Activated effector memory CD4-positive, alpha-beta T cell treated with Interleukin-2 at 50 U/mL for 16 hours (primary cell): ENCODE data around the gene CIAO2B.
A peak's percentile ranks its signal among the peaks of the same experiment; 100 is the strongest.
"Not testable (repeated sequence)": the region's sequence is repeated elsewhere in the genome, so short reads cannot be mapped to it uniquely, and the experiment has no call there.

Source experiments
- DNase-seq: peaks from one replicate; pipeline ENCODE4 v3.0.0-alpha.2; 2020

Gene CIAO2B

GRCh38 chr16:66934138-66934838, at the start of gene CIAO2B:
Gene CIAO2B, minus strand, starts transcription at chr16:66934402. Its CDS starts 38 bp downstream, at chr16:66934364.
- DNase-seq: peak; percentile 83

DNA sequence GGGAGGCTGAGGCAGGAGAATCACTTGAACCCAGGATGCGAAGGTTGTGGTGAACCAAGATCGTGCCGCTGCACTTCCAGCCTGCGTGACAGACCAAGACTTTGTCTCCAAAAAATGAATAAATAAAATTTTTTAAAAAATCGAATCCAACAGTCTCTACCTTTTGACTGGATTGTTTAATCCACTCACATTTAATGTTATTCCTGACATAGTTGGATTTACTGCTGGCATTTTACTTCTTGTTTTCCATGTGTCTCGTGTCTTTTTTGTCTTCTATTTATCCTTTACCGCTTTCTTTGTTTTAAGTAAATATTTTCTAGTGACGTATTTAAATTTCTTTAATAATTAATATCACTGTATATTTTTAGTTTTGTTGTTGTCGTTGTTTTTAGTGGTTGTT, 48.8 kb upstream of the CIAO2B start:
- DNase-seq: no peak

DNA sequence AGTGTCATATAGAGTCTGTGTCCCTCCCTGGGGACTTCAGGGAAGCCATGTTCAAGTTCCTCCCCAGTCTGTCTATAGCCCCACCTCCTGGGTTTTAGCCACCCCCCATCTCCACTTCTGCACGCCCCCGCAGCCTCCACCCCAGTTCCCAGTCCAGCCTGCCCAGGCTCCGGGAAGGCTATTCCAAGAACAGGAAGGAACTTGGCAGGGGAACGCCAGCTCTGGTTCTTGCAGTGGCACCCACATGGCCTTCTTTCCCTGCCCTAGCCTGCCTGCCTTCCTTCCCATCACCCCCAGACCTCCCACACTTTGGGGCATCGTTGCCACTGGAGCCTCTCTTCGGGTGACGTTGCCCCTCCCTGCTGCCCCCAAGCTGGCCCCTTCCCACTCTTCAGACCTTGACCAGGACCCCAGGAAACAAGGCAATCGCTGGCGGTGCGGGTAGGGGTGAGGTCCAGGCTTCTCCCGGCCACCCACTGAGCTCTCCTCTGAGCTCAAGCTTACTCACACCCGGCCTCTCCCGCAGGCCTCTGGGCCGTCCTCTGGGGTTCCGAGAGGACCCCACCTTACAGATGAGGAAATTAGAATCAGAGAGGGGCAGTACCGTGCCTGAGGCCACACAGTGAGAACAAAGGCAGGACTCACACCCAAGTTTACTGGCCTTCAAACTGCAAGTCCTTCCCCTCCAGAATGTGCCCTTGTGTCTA, 45.0 kb upstream of the CIAO2B start:
- DNase-seq: no peak

DNA sequence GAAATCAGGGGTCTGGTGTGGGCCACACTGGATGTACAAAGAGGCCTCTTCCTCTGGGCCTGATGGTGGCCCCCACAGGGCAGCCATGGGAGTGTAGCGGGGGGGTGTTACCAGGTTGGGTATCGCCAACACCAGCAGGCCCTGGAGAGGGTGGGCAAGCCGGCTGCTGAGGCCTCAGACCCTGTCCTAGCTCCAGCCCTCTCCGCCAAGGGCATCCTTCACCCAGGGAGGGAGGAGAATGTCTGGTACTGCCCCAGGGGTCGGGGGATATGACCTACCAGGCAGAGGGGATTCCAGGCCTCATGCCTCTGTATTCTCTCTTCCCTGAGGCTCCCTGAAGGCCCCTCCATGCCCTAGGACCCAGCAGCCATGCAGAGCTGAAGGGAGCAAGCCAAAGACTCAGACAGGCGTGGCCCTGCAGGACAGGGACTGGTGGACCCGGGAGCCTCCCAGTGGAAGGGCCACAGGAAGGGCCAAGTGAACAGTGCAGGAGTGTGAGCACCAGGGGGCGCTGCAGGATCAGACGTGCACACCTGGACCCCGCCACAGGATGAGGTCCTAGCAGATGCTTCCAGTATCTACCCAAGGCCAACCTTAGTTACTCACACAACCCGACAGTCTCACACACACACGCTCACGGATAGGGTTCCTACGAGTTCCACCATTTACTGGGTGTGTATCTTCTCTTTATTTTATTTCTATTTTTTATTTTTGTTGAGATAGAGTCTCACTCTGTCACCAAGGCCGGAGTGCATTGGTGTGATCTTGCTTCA, 43.3 kb upstream of the CIAO2B start:
- peak; percentile 77 for DNase-seq

- no peak for DNase-seq
Observed at GRCh38 chr16:66976746-66977145, 42.5 kb upstream of the CIAO2B start.

DNA sequence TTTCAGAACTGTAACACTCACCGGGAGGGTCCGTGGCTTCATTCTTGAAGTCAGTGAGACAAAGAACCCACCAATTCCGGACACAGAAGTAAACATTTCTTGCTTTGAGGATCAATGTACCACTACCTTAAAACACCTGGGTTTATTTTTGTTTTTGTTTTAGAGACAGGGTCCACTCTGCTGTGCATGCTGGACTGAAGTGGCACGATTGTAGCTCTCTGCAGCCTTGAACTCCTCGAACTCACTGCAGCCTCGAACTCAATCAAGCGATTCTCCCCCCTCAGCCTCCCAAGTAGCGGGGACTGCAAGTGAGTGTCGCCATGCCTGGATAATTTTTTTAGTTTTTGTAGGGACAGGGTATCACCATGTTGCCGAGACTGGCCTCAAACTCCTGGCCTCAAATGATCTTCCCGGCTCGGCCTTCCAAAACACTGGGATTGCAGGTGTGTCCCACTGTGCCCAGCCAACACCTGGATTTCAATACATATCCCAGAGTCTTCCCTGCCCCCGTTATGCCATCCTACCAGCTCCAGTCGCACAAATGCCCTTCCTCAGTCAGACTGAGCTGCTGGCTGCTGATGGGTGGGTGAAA, 41.2 kb upstream of the CIAO2B start:
- DNase-seq: no peak

- DNase-seq: peak; percentile 19
Observed at GRCh38 chr16:66974932-66975246, 40.7 kb upstream of the CIAO2B start.

DNA sequence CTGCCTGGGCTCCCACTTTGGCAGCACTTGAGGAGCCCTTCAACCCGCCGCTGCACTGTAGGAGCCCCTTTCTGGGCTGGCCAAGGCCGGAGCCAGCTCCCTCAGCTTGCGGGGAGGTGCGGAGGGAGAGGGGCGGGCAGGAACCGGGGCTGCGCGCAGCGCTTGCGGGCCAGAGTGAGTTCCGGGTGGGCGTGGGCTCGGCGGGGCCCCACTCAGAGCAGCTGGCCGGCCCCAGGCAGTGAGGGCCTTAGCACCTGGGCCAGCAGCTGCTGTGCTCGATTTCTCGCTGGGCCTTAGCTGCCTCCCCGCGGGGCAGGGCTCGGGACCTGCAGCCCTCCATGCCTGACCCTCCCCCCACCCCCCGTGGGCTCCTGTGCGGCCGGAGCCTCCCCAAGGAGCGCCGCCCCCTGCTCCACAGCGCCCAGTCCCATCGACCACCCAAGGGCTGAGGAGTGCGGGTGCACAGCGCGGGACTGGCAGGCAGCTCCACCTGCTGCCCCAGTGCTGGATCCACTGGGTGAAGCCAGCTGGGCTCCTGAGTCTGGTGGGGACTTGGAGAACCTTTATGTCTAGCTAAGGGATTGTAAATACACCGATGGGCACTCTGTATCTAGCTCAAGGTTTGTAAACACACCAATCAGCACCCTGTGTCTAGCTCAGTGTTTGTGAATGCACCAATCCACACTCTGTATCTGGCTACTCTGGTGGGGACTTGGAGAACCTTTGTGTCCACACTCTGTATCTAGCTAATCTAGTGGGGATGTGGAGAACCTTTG, 40.1 kb upstream of the CIAO2B start:
- not testable (repeated sequence) for DNase-seq

GRCh38 chr16:66973716-66974115, 39.5 kb upstream of the CIAO2B start:
- no peak for DNase-seq

- no peak for DNase-seq
Observed at GRCh38 chr16:66972983-66973382, 38.8 kb upstream of the CIAO2B start.

DNA sequence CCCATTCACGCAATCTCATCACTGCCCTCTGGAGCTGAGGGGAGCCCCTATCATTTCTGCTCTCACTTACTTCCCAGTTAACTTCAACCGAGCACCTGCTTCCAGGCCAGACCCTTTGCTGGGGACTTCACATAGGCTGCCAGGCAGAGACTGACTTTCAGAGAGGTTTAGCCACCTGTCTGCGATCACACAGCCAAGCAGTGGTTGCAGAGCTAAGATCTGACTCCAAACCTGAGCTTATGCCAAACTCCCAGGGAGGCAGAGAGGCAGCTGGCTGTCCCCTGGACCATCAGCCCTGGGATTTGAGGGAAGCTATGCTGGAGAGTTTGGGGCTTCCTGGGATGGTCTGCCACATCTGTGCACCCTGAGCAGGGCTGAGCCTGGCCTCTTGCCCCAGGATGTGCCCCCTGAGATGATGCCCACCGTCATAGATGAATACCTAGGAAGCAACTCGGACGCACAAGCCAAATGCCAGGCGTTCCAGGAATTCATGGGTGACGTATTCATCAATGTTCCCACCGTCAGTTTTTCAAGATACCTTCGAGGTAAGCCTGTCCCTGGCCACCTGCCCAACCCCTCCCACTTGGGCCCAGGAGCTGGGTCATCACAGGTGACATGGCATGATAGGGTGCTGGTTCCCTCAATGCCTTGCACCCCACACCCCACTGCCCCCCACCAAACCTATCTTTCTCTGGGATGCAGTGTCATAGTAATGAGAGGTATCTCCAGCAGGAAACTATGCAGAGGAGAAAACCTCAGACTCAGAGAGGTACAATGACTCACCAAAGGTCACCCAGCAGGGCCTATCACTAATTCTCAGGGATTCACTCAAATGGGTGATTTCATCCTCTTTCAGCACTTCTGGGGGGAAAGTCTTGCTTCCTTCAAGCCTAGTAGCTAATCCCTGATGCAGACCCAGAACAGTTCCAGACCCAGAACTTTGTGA, 36.8 kb upstream of the CIAO2B start:
- DNase-seq: no peak

DNA sequence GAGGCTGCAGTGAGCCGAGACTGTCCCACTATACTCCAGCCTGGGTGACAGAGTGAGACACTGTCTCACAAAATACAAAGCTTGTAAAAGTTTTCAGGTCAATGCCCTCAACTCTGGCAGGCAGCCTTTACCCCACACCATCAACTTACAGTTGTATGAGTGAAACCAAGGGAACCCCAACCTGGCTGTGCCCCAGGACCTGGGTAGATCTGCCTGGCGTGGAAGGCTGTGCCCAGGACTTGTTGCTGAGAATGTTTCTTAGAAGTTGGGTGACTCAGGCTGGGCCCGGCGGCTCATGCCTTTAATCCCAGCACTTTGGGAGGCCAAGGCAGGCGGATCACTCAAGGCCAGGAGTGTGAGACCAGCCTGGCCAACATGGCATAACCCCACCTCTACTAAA, 34.6 kb upstream of the CIAO2B start:
- DNase-seq: no peak

- no peak for DNase-seq
Observed at GRCh38 chr16:66964049-66964448, 29.8 kb upstream of the CIAO2B start.

DNA sequence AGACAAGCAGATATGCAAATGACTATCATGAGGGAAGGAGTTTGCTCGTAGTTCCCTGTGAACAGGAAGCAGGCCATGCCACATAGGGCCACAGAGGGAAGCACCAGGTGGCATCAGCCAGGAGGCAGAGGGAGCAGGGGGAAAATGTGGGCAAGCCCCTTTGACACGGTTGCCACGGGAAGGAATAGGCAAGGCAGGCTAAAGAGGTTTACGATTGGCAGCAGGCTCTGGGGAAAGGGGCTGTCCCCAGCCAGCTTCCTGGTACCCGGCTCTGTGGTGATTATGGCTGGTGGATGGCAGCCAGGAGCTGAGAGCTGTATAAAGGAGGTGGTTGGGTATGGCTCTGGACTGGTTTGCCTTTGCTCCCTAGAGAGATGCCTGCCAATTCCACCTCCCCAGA, 27.7 kb upstream of the CIAO2B start:
- no peak for DNase-seq

DNA sequence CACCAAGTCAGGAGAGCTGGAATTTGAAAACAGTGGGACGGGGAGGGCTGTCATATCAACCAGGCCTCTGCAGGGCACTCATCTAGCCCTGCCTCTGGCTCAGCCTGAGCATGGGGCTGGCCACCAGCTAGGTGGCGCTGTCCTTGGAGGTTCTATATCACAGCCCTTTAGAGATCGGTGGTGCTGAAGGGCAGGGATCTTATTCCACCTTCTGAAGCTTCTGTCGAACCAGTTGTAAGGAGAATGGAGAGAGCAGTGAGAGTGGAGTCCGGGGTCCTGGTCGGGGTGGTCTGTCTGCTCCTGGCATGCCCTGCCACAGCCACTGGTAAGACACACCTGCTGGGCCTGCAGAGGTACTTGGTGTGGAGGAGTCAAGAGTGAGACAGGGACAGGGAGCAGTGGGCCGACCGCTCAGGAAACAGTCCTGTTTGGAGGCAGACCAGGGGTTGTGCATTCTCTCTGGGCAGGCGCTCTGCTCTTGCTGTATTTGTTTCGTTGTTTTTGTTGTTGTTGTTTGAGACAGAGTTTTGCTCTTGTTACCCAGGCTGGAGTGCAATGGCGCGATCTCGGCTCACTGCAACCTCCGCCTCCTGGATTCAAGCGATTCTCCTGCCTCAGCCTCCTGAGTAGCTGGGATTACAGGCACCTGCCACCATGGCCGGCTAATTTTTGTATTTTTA, 27.0 kb upstream of the CIAO2B start, which contains the start of gene CES3:
Gene CES3, plus strand, starts transcription at position 202 of the 680 bp plus-strand sequence. Its CDS starts 42 bp downstream, at position 244.
- peak; percentile 38 for DNase-seq

GRCh38 chr16:66960270-66960669, 26.1 kb upstream of the CIAO2B start:
- DNase-seq: no peak

DNA sequence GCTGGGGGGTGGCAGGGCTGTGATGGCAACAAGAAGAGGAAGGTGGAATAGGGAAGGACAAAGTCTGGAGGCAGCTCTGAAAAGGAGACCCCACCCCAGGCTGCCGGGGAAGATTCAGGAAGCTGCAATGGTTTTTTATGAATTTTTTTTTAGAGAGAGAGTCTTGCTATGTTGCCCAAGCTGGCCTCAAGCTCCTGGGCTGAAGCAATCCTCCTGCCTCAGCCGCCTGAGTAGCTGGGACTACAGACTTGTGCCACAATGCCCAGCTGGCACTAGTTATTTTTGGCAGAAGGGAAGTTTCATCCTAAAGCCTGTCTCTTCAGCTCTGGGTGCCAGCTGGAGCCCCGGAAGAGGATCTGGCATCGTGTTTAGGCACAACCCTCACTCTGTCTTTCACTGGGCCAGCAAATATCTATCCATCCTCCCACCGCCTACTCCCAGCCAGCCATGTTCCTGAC, 25.5 kb upstream of the CIAO2B start:
- no peak for DNase-seq

- no peak for DNase-seq
Observed at GRCh38 chr16:66958857-66959703, 24.9 kb upstream of the CIAO2B start.

- DNase-seq: not testable (repeated sequence)
Observed at GRCh38 chr16:66956154-66956457, 21.9 kb upstream of the CIAO2B start.
